Measurements from ENCODE around the gene CSTF1. TPM values are rescaled to one million over a fixed set of nuclear protein-coding genes. Genes with fewer than 3 reads are reported as not detected.
A peak's percentile ranks its signal among the peaks of the same experiment; 100 is the strongest.
"Not testable (repeated sequence)": the region's sequence is repeated elsewhere in the genome, so short reads cannot be mapped to it uniquely, and the experiment has no call there.

Gene CSTF1
- total and polyA plus RNA-seq, 8 donors = 4.5 to 17.5 (median 14.2) TPM

GRCh38 chr20:56392881-56393482 lies 537 bp downstream of the CSTF1 start:
- DNase-seq (no peak), ATAC-seq (peak in 2 of 4 donors; percentile 7), FAIRE-seq (no peak)
- TF ChIP-seq, protein P1, sequence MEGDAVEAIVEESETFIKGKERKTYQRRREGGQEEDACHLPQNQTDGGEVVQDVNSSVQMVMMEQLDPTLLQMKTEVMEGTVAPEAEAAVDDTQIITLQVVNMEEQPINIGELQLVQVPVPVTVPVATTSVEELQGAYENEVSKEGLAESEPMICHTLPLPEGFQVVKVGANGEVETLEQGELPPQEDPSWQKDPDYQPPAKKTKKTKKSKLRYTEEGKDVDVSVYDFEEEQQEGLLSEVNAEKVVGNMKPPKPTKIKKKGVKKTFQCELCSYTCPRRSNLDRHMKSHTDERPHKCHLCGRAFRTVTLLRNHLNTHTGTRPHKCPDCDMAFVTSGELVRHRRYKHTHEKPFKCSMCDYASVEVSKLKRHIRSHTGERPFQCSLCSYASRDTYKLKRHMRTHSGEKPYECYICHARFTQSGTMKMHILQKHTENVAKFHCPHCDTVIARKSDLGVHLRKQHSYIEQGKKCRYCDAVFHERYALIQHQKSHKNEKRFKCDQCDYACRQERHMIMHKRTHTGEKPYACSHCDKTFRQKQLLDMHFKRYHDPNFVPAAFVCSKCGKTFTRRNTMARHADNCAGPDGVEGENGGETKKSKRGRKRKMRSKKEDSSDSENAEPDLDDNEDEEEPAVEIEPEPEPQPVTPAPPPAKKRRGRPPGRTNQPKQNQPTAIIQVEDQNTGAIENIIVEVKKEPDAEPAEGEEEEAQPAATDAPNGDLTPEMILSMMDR (IDR thresholded peaks at IDR 0.05) = no peak
- peaks cover 0 to 27% (median 26%) of the 10 kb centered on the region in 3 donors for H3K36me3 ChIP-seq
- intact Hi-C loops (cut with DNase I) = no loop called here
- WGBS, 2 donors = 0 to 1% methylated on average over 18 of the region's 18 CpGs
- peak overlapping the region; percentile 54 to 77 (median 70) for H3K4me3 ChIP-seq
- no peaks in the 10 kb centered on the region for H3K27me3 ChIP-seq
- H3K9me3 ChIP-seq = no peaks in the 10 kb centered on the region
- H3K4me1 ChIP-seq = peaks cover 12 to 18% (median 16%) of the 10 kb centered on the region in 3 donors
- peak overlapping the region; percentile 66 to 90 (median 82) for H3K27ac ChIP-seq

- Histone ChIP-seq H3K27ac (no peak overlapping the region), H3K9me3 (no peaks in the 10 kb centered on the region), H3K27me3 (no peaks in the 10 kb centered on the region), H3K36me3 (peaks cover 0 to 33% (median 32%) of the 10 kb centered on the region in 3 donors), H3K4me3 (peak overlapping the region in 3 of 4 donors; percentile 54 to 77 (median 77)), H3K4me1 (peaks cover 12 to 18% (median 16%) of the 10 kb centered on the region in 3 donors)
- no peak for FAIRE-seq
- TF ChIP-seq, protein P1 (IDR thresholded peaks at IDR 0.05) = no peak
- 31 to 41% methylated on average over 8 of the region's 8 CpGs for WGBS, 2 donors
- intact Hi-C loops (cut with DNase I) = no loop called here
- DNase-seq = no peak
- no peak for ATAC-seq
Measured at GRCh38 chr20:56393653-56394052, 1.2 kb downstream of the CSTF1 start.

- intact Hi-C loops (cut with DNase I) = no loop called here
- TF ChIP-seq, protein P1 (IDR thresholded peaks at IDR 0.05) = no peak
Measured at GRCh38 chr20:56395166-56395565, 2.7 kb downstream of the CSTF1 start.

GRCh38 chr20:56400001-56400640 lies 7.7 kb downstream of the CSTF1 start:
- intact Hi-C loops (cut with DNase I) = no loop called here
- FAIRE-seq = no peak
- no peaks in the 10 kb centered on the region for H3K9me3 ChIP-seq
- peak in 3 of 4 donors; percentile 70 to 80 (median 76) for ATAC-seq
- no peak overlapping the region for H3K27ac ChIP-seq
- peaks cover 0 to 76% (median 56%) of the 10 kb centered on the region in 3 donors for H3K36me3 ChIP-seq
- peaks cover 0 to 6% (median 0%) of the 10 kb centered on the region in 3 donors for H3K4me1 ChIP-seq
- TF ChIP-seq, protein P1 (IDR thresholded peaks at IDR 0.05) = peak; percentile 39 to 73 (median 70)
- no peaks in the 10 kb centered on the region for H3K27me3 ChIP-seq
- DNase-seq = peak in 2 of 6 donors; percentile 29 to 46
- H3K4me3 ChIP-seq = no peak overlapping the region

More at GRCh38 chr20:56395166-56395565, 2.7 kb downstream of the CSTF1 start:
- Histone ChIP-seq H3K36me3 (peaks cover 0 to 45% (median 42%) of the 10 kb centered on the region in 3 donors), H3K27me3 (no peaks in the 10 kb centered on the region), H3K4me3 (no peak overlapping the region), H3K9me3 (no peaks in the 10 kb centered on the region), H3K4me1 (peaks cover 16 to 18% (median 18%) of the 10 kb centered on the region in 3 donors), H3K27ac (no peak overlapping the region)
- no peak for FAIRE-seq
- WGBS, 2 donors = 87% methylated on average over 4 of the region's 4 CpGs
- ATAC-seq = no peak
- no peak for DNase-seq

DNA sequence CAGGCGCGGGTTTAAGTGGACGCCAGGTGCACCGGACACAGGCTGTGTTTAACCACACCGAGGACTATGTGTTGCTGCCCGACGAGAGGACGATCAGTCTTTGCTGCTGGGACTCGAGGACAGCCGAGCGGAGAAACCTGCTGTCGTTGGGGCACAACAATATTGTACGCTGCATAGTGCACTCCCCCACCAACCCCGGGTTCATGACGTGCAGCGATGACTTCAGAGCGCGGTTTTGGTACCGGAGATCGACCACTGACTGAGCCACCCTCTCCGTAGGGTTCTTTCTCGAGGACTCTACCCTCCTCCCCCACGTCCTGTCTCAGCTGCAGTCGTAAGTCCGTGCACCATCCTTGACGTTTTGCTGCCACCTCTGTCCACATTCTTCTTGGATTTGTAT lies 11.0 kb downstream of the CSTF1 start:
- intact Hi-C loops (cut with DNase I) = no loop called here

DNA sequence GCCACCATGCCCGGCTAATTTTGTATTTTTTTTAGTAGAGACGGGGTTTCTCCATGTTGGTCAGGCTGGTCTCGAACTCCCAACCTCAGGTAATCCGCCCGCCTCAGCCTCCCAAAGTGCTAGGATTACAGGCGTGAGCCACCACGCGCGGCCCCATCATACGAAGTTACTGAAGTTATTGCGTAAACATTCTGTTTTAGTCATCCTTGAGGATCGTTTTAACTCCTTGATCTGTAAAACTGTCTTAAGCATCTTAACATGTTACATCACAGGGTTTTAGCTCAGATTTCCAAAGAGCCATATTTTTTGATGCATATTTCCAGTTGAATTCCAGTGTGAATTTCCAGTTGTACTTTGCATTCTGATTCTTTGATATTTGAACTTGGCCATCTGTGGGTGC lies 12.9 kb downstream of the CSTF1 start:
- H3K27ac ChIP-seq; H3K9me3 ChIP-seq; FAIRE-seq; DNase-seq; H3K4me3 ChIP-seq; H3K27me3 ChIP-seq; intact Hi-C loops (cut with DNase I); ATAC-seq; H3K4me1 ChIP-seq: not testable (repeated sequence)
- H3K36me3 ChIP-seq = peaks cover 0 to 61% (median 28%) of the 10 kb centered on the region in 3 donors
- 94% methylated on average over 12 of the region's 12 CpGs for WGBS, 2 donors

More for the DNA sequence above, 11.0 kb downstream of the CSTF1 start:
- Histone ChIP-seq H3K36me3 (peaks cover 0 to 72% (median 39%) of the 10 kb centered on the region in 3 donors), H3K4me3 (no peak overlapping the region), H3K27ac (no peak overlapping the region), H3K27me3 (no peaks in the 10 kb centered on the region), H3K9me3 (no peaks in the 10 kb centered on the region), H3K4me1 (peaks cover 0 to 6% (median 0%) of the 10 kb centered on the region in 3 donors)
- no peak for ATAC-seq
- no peak for DNase-seq
- TF ChIP-seq, protein P1 (IDR thresholded peaks at IDR 0.05) = no peak
- no peak for FAIRE-seq
- WGBS, 2 donors = 94% methylated on average over 26 of the region's 26 CpGs
